Embryonic facial prominence (tissue), 1 donor: ENCODE measurements around the gene SLC41A2.
"Not testable (repeated sequence)": the region's sequence is repeated elsewhere in the genome, so short reads cannot be mapped to it uniquely, and the experiment has no call there.

Experiments used
- DNase-seq: peaks from one replicate; pipeline ENCODE4 v3.0.0-alpha.2; 2016; ENCODE audit errors: extremely low spot score

Gene SLC41A2

GRCh38 chr12:104964167-104964855 lies 6.2 kb upstream of the SLC41A2 start:
- no peak for DNase-seq

- no peak for DNase-seq
Measured at GRCh38 chr12:104963757-104964156, 5.7 kb upstream of the SLC41A2 start.

- DNase-seq: no peak
Measured at GRCh38 chr12:104960464-104960863, 2.4 kb upstream of the SLC41A2 start.

GRCh38 chr12:104959335-104959841 lies 1.3 kb upstream of the SLC41A2 start:
- DNase-seq: peak; percentile 22

GRCh38 chr12:104958805-104959334 lies 780 bp upstream of the SLC41A2 start:
- DNase-seq: no peak

- DNase-seq: no peak
Measured at GRCh38 chr12:104957719-104958000, 430 bp downstream of the SLC41A2 start.

- no peak for DNase-seq
Measured at GRCh38 chr12:104956870-104957718, 996 bp downstream of the SLC41A2 start.

GRCh38 chr12:104955703-104956102 lies 2.4 kb downstream of the SLC41A2 start:
- no peak for DNase-seq

GRCh38 chr12:104953323-104953722 lies 4.8 kb downstream of the SLC41A2 start:
- no peak for DNase-seq

GRCh38 chr12:104952816-104953215 lies 5.3 kb downstream of the SLC41A2 start:
- no peak for DNase-seq

- no peak for DNase-seq
Measured at GRCh38 chr12:104951759-104952509, 6.2 kb downstream of the SLC41A2 start.

- not testable (repeated sequence) for DNase-seq
Measured at GRCh38 chr12:104948716-104949115, 9.4 kb downstream of the SLC41A2 start.

GRCh38 chr12:104944252-104944651 lies 13.8 kb downstream of the SLC41A2 start:
- DNase-seq: no peak

- DNase-seq: not testable (repeated sequence)
Measured at GRCh38 chr12:104943401-104943800, 14.7 kb downstream of the SLC41A2 start.

GRCh38 chr12:104942075-104942474 lies 16.0 kb downstream of the SLC41A2 start:
- DNase-seq: no peak

GRCh38 chr12:104941454-104941853 lies 16.6 kb downstream of the SLC41A2 start:
- DNase-seq: no peak

- DNase-seq: no peak
Measured at GRCh38 chr12:104939089-104939488, 19.0 kb downstream of the SLC41A2 start.

GRCh38 chr12:104938371-104938770 lies 19.7 kb downstream of the SLC41A2 start:
- DNase-seq: no peak

GRCh38 chr12:104935886-104936285 lies 22.2 kb downstream of the SLC41A2 start:
- no peak for DNase-seq

GRCh38 chr12:104933778-104934177 lies 24.3 kb downstream of the SLC41A2 start:
- DNase-seq: no peak

GRCh38 chr12:104933128-104933527 lies 25.0 kb downstream of the SLC41A2 start:
- DNase-seq: no peak
